Spleen (tissue), 7 donors: ENCODE data around the gene PPP1R12C.

Source experiments
- POLR2A ChIP-seq, 3 donors: fragments of 450-650 bp; IDR thresholded peaks; one replicate each; pipeline ENCODE4 v1.5.1; 2017; ENCODE audit warnings: antibody characterized with exemption in 3 of 3, mild to moderate bottlenecking in 1 of 3
- POLR2AphosphoS5 ChIP-seq, 3 donors: sonication (generic); formaldehyde crosslinking; IDR thresholded peaks; one replicate each; pipeline ENCODE4 v1.5.1; 2017; ENCODE audit warnings: antibody characterized with exemption in 3 of 3
- TF ChIP-seq, protein P1 (sequence below), 11 experiments: fragments of 200-600 bp in 7 of 11; fragments of 450-650 bp in 4 of 11; sonication (generic) in 4 of 11; IDR thresholded peaks in 8 of 11; conservative IDR thresholded peaks in 3 of 11; 1 replicate in 7 of 11; 2 replicates in 4 of 11; pipeline versions ENCODE4 v1.4.0 to v1.8.0; 2016 to 2021; ENCODE audit warnings: antibody characterized with exemption in 11 of 11, inconsistent platforms in 4 of 11, mild to moderate bottlenecking in 1 of 11
- donor health status: DM: no; HTN: no; CAD: no; lungs with moderate emphysema.
- donor health status: DM: no; HTN: no; CAD: no.
- donor health status: DM: no; HTN: no; CAD: no.

- TF ChIP-seq POLR2A (IDR thresholded peaks at IDR 0.05) (no peak), POLR2AphosphoS5 (IDR thresholded peaks at IDR 0.05) (no peak)
- TF ChIP-seq, protein P1, sequence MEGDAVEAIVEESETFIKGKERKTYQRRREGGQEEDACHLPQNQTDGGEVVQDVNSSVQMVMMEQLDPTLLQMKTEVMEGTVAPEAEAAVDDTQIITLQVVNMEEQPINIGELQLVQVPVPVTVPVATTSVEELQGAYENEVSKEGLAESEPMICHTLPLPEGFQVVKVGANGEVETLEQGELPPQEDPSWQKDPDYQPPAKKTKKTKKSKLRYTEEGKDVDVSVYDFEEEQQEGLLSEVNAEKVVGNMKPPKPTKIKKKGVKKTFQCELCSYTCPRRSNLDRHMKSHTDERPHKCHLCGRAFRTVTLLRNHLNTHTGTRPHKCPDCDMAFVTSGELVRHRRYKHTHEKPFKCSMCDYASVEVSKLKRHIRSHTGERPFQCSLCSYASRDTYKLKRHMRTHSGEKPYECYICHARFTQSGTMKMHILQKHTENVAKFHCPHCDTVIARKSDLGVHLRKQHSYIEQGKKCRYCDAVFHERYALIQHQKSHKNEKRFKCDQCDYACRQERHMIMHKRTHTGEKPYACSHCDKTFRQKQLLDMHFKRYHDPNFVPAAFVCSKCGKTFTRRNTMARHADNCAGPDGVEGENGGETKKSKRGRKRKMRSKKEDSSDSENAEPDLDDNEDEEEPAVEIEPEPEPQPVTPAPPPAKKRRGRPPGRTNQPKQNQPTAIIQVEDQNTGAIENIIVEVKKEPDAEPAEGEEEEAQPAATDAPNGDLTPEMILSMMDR (IDR thresholded peaks at IDR 0.05 in 8 of 11, conservative IDR thresholded peaks at IDR 0.05 in 3 of 11), result no peak
Observed at GRCh38 chr19:55101261-55101660, 16.2 kb downstream of the PPP1R12C start.
